ENCODE measurements around the gene PARD3. TPM values are rescaled to one million over a fixed set of nuclear protein-coding genes. Genes with fewer than 3 reads are reported as not detected.

The PARD3 gene
- total RNA-seq, 1 donor from 2014 or later: 39.6 TPM

GRCh38 chr10:34584164-34584563, 230.9 kb downstream of the PARD3 start:
- DNase-seq (ENCODE audit: low spot score): no peak

- no peak for DNase-seq (ENCODE audit: low spot score)
These were observed 233.1 kb downstream of the PARD3 start for GRCh38 chr10:34581801-34582532.

DNA sequence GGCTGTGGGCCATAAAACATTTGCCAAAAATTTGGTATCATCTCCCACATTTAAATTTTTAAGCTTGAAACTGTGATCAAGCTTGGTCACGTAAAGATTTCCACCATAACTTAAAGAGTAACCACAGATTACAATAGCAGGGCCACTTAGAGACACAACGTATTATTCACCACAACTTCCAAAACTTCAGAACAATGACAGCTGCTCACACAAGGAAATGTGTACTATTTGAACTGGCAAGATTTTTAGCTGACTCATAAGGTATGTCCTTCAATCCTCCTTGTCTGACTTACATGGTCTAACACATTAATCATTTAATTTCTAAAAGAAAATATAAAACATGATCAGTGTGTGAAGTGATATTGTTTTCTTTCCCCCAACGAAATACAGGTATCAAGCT, 234.5 kb downstream of the PARD3 start:
- no peak for DNase-seq (ENCODE audit: low spot score)

GRCh38 chr10:34580214-34580613, 234.9 kb downstream of the PARD3 start:
- no peak for DNase-seq (ENCODE audit: low spot score)

DNA sequence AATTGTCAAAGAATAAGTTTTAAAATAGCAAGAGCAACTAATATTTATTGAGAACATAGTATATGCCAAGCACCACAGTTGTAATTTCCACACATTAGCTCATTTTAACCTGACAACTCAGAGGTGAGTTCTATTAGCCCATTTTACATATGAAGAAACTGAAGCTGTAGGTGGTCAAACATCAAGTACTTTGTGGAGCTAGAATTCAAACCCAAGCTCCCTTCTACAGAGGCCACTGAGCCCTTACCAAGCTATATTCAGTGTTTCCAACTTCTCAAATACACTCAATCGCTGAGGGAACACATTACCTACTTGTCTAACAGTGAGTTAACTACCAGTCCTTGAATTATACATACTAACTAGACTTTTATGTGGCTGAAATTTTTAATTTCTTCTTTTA, 236.6 kb downstream of the PARD3 start:
- no peak for DNase-seq (ENCODE audit: low spot score)

- DNase-seq (ENCODE audit: low spot score): no peak
These were observed 238.3 kb downstream of the PARD3 start for GRCh38 chr10:34576797-34577196.

GRCh38 chr10:34575882-34576281, 239.2 kb downstream of the PARD3 start:
- no peak for DNase-seq (ENCODE audit: low spot score)

DNA sequence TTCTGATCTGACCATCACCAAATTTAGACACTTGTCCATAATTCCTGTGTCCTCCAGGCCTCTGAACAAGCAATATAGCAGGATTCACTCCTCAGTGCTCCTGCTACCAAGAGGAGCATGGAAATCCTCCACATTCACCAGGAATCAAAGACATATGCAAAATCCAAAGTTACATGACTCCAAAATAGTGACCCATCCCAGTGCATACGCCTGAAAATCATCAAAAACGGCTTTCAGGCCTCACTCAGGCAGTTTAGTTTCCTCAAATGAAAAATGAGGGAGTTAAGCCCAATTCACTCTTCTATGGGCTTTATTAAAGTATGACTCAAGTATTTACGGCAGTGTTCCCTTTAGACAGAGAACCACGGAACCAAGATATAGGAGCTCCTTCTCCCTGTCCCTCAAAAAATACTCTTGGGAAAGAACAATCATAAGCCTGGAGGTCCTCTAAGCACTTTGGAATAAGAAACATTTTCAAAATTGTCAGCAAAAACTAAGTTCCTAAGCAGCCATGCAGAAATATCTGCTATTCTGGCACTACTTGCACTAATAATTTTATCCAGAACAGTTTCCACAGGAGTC, 240.7 kb downstream of the PARD3 start:
- no peak for DNase-seq (ENCODE audit: low spot score)

DNA sequence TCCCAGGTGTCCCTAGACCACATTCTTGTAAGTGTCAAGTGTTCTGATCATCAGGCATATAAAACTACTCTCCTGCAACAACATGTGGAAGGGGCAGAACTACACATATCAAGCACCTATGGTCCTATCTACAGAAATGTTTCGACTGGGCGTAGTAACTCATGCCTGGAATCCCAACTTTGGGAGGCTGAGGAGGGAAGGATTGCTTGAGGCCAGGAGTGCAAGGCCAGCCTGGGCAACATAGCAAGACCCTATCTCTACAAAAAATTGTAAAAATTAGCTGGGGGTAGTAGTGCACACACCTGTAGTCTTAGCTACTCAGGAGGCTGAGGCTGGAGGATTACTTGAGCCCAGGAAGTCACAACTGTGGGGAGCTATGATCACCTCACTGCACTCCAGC, 244.2 kb downstream of the PARD3 start:
- no peak for DNase-seq (ENCODE audit: low spot score)

- no peak for DNase-seq (ENCODE audit: low spot score)
These were observed 247.3 kb downstream of the PARD3 start for GRCh38 chr10:34567659-34568253.

- DNase-seq (ENCODE audit: low spot score): peak; percentile 41
These were observed 249.2 kb downstream of the PARD3 start for GRCh38 chr10:34565934-34566333.

- DNase-seq (ENCODE audit: low spot score): no peak
These were observed 257.0 kb downstream of the PARD3 start for GRCh38 chr10:34558093-34558583.

DNA sequence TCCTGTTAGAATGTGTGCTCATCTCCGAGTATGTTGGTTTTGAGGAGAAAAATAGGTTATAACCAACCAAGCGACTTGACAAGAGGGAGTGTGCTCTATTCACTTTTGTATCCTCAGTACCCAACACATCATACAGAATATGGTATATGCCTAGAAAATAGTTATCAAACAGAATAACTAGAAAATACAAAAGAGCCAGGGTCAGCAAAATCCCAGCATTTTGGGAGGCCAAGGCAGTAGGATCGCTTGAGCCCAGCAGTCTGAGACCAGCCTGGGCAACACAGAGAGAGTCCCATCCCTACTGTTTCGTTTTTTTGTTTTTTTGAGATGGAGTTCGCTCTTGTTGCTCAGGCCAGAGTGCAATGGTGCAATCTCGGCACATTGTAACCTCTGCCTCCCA, 257.9 kb downstream of the PARD3 start:
- DNase-seq (ENCODE audit: low spot score): no peak

GRCh38 chr10:34555653-34556052, 259.4 kb downstream of the PARD3 start:
- no peak for DNase-seq (ENCODE audit: low spot score)

DNA sequence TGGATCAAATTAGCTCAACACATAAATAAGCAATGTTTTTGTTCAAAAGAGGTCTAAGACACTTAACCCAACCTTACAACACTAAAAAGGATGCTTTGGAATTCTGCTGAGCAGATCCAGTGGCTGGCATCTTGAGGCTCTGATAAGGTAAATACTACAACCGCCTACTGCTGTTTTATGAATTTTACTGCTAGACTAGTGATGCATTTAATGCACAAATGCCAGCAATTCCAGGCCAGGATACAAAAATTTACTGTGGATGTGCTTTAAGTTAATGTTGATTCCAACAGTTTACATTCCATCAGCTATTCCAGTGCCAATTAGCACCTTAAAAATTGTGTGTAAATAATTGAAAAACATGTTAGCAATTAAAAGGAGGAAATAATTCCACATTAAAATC, 261.3 kb downstream of the PARD3 start:
- no peak for DNase-seq (ENCODE audit: low spot score)

DNA sequence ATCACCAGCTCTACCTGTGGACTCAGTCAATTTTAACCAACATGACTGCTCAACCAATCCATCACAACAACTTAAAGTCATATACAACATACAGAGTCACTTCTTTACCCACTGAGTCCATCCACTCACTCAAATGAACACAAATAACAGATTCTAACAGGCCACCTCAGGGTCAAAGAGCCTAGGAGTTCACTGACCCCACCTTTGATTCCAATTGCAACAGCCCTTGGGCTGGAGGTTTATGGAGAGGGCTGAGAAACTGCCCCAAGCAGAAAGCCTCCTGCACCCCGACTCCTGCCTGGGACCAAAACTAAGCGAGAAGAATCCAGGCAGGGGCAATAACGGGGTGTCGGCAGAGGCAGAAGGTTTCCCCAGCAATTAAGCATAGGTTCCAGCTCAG, 263.8 kb downstream of the PARD3 start:
- no peak for DNase-seq (ENCODE audit: low spot score)

GRCh38 chr10:34549953-34550352, 265.1 kb downstream of the PARD3 start:
- no peak for DNase-seq (ENCODE audit: low spot score)

DNA sequence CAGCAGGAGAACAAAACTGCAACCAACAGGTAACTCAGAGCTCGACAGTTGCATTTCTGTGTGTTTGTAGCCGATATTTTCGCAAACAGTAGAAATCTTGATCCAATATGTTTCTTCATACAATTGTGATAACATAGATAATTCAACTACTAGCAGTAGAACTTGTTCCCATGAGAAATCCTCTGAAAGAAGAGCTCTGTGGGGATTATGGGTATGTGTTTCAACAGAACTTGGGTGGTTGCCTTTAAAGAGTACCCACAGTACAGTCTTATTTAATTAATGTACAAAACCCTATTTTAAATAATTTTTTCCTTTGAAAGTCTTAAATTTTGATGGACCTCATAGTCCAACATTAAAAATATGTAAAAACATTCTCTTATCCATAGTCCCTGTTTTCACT, 266.1 kb downstream of the PARD3 start:
- no peak for DNase-seq (ENCODE audit: low spot score)

- no peak for DNase-seq (ENCODE audit: low spot score)
These were observed 266.6 kb downstream of the PARD3 start for GRCh38 chr10:34548466-34548865.

DNA sequence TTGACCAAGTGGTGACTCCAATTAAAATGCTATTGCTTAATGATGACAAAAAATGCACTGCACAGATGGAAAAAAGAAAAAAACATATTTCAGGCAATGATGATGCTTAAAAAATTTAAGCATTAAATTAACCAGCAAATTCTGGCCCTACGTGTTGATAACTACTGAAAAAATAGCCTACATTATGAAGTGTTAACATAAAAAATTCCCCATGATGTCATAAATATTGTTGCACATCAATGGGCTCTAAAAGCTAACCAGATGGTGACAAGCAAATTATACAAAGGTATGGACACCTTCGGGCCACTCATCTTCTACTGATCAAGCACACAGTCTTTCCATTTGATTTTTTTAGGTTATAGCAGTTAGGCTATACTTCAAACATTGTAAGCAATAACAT, 267.4 kb downstream of the PARD3 start:
- DNase-seq (ENCODE audit: low spot score): no peak

- no peak for DNase-seq (ENCODE audit: low spot score)
These were observed 267.8 kb downstream of the PARD3 start for GRCh38 chr10:34547291-34547690.

- no peak for DNase-seq (ENCODE audit: low spot score)
These were observed 270.7 kb downstream of the PARD3 start for GRCh38 chr10:34544400-34544799.

DNA sequence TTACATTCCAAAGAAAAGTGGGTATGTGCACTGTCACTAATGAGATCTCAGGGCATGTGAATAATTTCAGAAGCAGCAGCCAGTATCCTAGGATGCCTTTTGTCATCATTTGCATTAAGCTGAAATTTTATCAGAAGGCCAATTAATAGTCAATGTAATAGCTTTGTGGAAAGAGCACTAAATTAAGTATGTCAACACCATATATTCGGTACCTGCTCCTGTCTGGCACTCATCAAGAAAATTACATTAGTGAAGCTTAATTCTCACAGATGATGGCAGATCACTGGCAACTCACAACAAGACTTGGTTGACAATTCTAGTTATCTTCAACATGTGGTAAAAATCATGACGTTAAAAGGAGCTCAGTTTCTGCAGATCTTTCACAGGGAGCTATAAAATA, 271.4 kb downstream of the PARD3 start:
- no peak for DNase-seq (ENCODE audit: low spot score)

All from mucosa of gallbladder (tissue), 1 donor.